CD4-positive, alpha-beta T cell treated with Interleukin-15 for 1 hour (primary cell): ENCODE measurements around the gene HRH3.

Source experiments
- DNase-seq: peaks from one replicate; pipeline ENCODE4 v3.0.0-alpha.2; 2020

The HRH3 gene

GRCh38 chr20:62243906-62244515 lies 23.9 kb upstream of the HRH3 start:
- DNase-seq = no peak

DNA sequence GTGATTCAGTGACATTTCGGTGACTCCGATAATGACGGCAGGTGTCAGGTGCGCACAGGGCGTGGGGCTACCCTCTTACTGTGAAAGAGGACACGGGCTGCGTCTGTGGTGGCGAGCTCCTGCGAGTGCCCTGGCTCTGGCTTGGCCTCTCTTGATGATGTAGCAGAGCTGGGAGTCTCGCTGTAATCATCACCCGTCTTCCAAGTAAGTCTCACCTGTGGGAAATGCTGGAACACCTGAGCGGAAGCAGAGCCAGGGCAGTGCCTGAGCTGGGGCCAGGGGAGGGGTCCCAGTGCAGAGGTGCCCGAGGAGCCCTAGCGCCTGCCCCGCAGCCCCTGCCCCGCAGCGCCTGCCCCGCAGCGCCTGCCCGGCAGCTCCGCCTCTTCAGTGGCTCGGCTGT lies 23.0 kb upstream of the HRH3 start:
- no peak for DNase-seq

DNA sequence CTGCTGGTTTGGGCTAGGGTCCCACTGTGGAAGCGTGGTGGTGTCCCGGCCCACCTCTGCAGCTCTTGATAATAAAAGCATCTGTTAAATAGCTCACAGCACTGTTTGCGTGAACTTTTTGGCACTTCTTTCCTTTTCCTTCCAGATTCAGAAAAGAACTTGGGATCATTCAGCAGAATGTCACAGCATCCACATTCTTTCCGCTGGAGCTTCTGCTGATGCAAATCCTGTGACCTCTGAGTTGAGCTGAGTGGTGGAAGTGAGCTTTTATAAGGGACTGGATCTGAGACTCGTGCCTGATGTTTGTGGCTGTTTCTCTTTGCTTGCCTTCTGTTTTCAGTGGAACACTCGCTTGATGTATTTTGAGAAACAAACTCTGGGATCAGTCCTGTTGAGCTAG lies 22.1 kb upstream of the HRH3 start:
- DNase-seq = no peak

DNA sequence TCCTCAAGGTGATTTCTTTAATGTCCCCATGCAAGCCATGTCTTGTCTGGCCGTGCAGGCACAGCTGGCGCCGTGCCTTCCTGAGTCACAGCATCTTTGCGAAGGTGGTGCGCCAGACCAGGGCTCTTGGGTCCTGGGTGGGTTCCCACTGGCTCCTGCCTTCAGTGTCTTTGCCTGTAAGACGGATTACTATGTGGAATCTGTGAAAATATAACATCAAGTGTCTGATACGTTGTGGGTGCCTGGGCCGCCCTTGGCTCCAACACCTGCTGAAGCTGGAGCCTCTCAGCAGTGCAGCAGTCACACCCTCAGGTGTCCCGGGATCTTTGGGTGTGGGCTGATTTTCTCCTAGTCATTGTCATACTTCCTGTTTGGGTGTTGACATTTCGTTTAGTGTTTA lies 21.4 kb upstream of the HRH3 start:
- no peak for DNase-seq

GRCh38 chr20:62240020-62240685 lies 20.1 kb upstream of the HRH3 start:
- DNase-seq = no peak

DNA sequence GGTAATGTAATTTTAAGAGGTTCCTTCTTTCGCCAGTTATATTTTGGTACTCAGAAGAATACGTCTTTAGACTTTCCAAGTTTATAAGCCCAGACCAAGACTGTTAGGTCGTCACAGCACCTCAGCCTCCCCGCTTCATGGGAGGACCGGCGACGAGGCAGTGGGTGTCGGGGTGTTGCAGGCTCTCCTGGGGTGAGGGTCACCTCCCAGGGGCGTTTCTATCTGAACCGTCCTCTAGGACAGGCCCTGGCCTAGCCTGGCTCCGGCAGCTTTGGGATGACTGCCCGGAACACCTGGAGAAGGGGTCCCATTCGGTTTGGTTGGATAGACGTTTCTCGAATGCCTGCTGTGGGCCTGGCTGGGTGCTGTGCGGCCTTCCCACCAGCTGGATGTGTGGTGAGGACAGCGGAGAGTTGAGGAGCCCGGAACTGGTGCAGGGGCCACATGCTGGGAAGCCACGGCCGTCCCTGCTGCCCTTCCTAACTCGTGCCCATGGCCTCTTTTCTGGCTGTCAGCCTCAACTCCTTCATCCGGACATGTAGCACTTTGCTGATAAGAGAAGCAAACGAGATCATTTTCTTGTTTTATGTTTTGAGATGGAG lies 19.3 kb upstream of the HRH3 start:
- DNase-seq = no peak

DNA sequence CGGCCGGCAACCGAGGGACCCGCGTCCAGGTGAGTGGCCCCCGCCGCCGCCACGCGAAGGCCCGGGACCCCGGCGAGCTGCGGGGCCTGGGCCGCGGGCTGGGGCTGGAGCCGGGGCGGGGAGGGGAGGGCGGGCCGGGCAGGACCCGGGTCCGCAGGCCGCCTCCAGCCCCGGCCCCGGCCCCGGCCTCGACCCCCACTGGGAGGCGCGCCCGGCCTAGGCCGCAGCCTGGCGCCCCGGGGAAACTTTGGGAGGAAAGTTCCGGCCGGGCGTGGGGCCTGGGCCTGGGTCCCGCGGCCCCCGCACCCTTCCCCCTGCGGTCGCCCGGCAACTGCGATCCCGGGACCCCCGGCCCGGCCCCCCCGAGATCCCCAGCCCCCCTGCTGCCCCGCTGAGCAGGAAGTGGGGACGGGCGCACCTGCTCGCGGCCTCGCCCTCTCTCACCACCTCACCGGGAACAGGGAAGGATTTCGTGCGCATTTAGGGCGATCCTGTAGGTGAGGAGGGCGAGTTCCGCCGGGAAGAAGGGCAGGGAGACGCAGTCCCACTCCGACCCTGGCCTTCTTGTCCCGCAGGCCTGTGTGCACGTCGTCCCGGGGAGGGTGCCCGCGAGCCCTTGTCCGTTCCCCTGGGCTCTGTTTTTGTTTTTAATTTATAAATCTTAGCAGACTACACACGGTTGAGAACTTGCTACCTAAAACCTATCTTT lies 18.6 kb upstream of the HRH3 start:
- no peak for DNase-seq

GRCh38 chr20:62237801-62238568 lies 17.9 kb upstream of the HRH3 start, which contains the start of gene OSBPL2:
TSS of gene OSBPL2 (plus strand) at chr20:62238521. CDS start at chr20:62256185, 17,664 bp downstream.
- DNase-seq = peak; percentile 100

DNA sequence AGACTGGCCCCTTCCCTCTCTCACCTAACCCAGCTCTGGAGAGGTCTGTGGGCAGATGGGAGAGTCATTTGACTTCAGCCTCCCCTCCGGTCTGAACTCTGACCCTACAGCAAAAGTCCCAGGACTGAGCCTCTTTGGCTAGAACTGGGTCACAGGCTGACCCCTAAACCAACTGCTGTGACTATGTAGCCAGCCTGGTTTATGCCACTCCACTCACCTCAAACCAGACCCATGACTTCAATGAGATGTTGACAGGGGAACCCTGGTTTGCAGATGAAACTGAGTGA lies 17.4 kb upstream of the HRH3 start:
- DNase-seq = no peak

DNA sequence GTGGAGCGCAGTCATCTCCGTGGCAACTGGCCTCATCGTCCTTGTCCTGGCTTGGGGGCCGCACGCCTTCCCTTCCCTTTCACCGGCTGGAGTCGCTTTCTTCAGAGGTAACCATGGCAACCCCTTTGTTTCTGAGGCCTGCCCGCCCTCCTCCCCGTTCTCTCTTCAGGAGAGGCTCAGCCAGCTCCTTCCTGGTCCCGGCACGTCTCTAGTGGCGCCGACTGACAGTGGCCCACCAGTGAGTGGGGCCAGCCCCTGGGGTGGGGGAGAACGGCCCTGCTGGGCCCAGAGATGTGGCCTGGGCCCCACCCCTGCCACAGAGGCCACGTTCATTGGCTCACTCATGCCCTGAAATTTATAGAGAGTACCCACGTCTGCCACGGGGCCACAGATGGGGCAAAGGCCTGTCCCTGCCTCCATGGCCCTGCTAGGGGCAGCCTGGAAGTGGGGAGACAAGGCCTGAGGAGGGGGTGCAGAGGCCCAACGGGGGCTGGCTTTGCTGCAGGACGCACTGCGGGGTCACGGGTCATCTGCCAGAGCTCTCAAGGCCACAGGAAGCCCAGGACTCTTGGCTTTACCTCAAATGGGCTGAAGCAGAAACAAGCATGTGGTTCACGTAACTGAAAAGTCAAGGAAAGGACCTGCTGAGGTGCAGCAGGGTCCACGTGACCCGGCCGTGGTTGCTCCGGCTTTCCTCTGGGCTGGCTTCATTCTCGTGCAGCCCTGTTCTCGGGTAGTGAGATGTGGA lies 16.9 kb upstream of the HRH3 start:
- no peak for DNase-seq

DNA sequence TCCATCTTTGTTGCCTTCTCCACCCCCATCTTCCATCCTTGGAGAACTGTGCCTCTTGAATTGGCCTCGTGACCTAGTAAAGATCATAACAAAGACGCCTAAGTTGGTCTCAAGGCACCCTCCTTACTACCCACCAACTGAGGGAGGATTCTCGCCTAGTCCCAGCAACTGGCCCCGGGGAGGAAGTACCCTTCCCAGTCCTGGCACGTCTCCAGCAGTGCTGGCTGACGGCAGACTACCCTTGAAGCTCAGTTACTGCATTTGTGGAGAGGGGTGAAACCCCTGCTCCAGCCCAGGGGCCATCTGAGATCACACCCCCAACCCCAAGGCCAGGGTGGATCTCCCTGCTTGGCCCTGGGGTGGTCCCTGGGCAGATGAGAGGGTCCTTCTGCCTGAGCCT lies 16.1 kb upstream of the HRH3 start:
- no peak for DNase-seq

GRCh38 chr20:62235777-62236157 lies 15.7 kb upstream of the HRH3 start:
- no peak for DNase-seq

DNA sequence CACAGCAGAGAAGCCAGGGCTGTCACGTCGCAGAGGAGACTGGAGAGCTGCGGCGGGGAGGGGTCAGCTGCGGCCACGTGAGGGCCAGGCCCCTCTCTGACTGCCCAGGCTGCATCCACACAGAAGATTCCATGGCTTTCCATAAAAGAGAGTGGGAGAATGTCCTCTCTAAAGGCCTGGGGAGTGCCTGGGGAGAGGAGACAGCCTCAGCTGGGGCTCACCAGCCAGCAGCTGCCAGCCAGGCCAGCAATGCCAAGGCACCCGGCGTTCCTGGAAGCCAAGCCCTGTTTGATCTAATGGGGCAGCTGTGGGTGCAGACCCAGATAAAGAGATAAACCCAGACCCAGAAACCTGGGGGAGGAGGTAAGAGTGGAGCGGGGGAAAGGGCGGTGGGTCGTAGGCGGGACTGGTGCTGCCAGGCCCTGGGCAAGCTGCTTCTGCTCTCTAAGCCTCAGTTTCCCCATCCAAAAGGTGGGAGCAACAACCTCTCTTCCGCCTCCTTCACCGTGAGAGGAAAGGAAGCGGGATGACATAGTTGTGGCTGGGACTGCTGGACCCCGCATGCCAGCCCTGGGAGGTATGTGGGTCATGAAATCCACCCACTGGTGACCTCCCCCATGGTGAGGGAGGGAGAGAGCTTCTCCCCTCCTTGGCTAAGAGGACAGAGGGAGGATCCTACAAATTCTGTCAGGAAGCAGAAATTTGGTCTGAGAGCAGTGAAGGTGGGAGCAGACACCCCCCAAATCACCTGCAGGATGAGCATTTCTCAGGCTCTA lies 15.1 kb upstream of the HRH3 start:
- no peak for DNase-seq

DNA sequence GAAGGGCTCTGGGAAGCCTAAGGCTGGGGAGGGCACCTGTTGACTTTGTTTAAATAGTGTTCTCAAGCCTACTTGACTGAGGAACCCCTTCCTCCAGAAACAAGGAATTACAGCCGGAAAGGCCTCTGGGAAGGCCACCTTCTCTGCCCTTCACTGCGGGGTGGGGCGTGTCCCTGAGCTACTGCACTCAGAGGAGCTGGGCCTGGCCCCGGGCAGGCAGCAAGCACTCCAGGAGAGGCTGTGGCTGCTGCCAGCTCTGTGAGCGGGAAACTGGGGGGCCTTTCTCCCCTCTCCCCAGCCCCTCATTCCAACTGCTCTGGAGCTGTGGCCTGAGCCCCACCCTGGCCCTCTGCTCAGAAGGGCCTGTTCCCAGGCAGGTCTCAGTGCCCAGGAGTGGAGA lies 14.3 kb upstream of the HRH3 start:
- no peak for DNase-seq

DNA sequence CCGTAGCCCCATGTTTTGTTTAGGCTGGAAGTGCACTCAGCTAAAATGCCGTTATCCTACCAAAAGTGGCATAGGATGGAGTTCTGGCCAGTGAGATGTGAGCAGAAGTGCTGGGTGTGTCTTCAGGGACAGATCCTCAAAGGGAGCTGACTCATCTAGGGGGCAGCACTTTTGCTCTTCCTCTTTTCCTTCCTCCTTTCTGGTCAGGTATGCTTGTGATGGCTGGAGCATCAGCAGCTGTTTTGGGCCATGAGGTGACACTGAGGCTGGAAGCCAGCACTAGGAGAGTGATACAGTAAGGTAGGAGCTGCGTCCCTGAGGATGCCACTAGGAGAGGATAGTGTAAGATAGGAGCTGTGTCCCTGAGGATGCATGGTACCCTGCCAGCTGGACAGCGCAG lies 13.6 kb upstream of the HRH3 start:
- DNase-seq = no peak

- DNase-seq = no peak
Measured at GRCh38 chr20:62232770-62233645, 12.9 kb upstream of the HRH3 start.

DNA sequence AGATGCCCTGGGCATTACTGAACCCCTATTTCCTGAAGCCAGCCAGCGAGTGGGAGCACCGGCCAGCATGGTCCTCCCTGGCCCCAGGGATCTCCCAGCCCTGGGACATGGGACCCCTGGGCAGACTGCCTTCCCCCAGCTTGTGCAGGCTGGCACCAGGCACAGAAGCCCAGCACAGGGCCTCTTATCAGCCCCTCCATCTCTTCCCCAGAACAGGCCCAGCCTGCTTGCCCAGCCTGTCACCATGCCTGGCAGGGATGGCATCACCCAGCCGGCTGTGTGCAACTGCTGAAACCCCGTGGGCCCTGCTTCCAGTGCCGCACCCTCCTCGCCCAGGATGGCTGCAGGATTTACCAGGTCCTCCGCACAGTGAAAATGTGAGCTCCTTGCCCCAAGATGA lies 12.1 kb upstream of the HRH3 start:
- no peak for DNase-seq

- no peak for DNase-seq
Measured at GRCh38 chr20:62231292-62231691, 11.2 kb upstream of the HRH3 start.

DNA sequence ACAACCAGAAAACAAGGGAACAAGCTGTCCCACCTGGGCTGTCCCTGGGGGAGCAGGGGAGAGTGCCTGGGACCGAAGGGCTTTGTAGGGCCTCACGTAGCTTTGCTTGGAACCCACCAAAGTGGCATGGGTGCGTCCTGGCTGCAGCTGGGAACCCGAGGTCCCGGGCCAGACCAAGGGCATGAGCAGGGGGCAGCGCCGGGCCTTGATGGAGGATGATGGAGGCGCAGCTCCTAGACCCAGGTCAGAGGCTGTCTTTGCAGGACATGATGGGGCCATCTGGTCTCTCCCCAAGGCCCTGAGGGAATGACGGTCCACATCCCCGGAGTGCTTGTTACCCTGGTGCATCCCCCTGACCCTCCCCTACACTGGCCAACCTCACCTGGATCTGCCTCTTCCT lies 10.6 kb upstream of the HRH3 start:
- DNase-seq = no peak

DNA sequence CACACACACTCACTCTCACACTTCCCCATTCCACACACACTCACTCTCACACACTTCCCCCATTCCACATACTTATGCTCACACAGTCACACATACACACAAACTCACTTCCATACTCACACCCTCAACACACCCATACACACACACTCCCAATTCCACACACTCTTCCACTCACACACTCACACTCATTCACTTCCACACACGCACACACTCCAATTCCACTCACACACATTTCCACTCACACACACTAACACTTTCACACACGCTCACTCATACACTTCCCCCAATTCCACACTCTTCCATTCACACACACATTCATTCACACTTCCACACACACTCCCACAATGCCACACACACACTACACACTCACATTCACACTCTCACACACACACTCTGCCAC lies 10.2 kb upstream of the HRH3 start:
- DNase-seq = no peak

GRCh38 chr20:62229667-62230066 lies 9.6 kb upstream of the HRH3 start:
- no peak for DNase-seq
